COLO668 (cell line): ENCODE results near the gene ELP1.

Source experiments
- DNase-seq: peaks from one replicate; lab custom pipeline; 2025; ENCODE audit not compliant: unreplicated experiment; lab: John Stamatoyannopoulos, UW

Gene ELP1

DNA sequence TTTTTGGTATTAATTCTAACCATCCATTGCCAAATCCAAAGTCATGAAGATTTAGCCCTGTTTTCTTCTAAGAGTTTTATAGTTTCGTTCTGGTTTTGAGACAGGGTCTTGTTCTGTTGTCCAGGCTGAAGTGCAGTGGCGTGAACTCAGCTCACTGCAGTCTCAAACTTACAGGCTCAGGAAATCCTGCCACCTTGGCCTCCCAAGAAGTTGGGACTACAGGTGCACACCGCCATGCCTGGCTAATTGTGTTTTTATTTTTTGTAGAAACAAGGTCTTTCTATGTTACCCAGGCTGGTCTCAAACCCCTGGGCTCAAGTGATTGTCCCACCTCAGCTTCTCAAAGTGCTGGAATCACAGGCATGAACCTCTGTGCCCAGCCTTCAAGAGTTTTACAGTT, 50.8 kb downstream of the ELP1 start:
- no peak for DNase-seq

DNA sequence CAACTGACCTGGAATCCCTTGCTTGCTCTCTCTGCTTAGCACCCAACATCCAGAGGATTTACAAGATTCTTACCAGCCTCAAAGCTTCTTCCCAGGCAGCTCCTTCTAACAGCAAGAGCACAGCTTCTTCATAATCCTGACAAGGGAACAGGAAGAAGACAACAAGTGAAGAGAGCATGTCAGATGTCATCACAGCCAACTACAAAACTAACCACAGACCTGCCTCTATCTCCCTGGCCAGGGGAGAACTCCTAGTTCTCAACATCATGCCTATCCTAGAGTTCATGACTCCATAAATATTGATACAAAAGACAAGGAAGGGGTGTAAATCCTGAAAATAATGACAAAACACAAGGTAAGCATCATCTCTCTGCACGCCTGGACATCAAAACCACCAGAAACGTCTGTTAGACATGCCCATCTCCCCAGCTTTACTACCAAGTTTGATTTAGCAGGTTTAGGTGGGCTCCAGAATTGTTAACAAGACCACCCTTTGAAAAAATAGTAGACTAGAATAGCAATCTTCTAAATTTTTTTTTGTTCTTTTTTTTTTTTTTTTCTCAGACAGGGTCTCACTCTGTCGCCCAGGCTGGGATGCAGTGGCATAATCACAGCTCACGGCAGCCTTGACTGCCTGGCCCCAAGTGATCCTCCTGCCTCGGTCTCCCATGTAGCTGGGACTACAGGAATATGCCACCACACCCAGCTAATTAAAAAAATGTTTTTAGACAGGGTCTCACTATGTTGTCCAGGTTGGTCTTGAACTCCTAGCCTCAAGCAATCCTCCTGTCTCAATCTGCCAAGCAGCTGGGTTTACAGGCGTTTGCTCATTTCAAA, 51.7 kb downstream of the ELP1 start:
- DNase-seq: no peak

DNA sequence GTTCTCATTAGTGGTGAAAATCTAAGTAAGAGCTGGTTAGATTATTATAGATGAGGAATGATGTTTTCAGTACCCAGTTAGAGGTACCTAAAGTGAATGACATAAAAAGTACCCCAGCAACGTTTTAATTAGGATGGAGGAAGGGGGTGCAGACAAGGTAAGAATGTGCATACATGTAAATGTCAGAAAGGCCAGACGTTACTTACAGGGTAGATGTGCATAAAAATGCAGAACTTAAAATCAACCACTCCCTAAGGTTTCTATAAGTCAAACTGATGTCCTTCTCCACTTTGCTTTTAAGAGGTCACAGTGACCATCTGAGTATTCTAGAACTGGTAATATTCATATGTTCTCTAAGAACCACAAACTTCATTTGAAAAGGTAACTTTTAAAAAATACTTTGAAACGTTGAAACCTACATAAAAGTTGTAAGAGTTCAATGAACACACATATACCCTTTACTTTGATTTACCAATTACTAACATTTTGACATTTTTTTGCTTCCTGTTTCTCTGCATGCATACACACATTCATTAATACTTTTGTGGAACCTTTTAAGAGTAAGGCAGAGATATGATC, 53.1 kb downstream of the ELP1 start:
- no peak for DNase-seq

DNA sequence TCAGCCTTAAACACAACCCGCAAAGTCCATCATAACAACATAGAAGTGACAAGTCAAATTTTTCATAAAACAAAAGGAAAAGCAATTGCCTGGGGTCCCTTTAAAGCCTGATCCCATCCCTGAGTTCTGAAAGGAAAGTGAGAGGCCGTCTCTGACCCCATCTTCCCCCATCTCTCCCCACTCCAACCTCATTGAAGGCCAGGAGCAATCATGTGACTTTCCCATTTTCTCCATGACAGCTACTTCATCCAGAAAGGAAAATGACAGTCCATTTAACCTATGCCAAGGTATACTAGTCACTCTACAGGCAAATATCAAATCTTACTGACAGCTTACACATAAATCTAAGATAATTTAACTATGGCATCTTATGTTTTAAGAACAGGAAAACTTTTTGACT, 56.4 kb downstream of the ELP1 start:
- DNase-seq: no peak

DNA sequence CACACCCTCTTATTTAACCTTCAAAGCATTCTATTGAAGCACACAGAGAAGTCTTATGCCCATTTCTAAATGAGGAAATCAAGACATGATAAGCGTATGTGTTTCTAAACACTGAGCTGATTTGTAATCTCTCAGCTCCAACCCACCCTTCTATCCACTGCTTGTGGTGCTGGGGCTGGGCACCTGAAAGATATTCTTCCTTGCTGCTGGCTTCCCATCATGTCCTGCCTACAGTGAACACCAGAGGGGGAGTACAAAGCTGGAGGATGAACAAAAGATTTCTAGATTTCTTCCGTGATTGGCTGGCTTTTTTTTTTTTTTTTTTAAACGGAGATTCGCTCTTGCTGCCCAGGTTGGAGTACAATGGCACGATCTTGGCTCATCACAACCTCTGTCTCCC, 57.5 kb downstream of the ELP1 start:
- DNase-seq: no peak

DNA sequence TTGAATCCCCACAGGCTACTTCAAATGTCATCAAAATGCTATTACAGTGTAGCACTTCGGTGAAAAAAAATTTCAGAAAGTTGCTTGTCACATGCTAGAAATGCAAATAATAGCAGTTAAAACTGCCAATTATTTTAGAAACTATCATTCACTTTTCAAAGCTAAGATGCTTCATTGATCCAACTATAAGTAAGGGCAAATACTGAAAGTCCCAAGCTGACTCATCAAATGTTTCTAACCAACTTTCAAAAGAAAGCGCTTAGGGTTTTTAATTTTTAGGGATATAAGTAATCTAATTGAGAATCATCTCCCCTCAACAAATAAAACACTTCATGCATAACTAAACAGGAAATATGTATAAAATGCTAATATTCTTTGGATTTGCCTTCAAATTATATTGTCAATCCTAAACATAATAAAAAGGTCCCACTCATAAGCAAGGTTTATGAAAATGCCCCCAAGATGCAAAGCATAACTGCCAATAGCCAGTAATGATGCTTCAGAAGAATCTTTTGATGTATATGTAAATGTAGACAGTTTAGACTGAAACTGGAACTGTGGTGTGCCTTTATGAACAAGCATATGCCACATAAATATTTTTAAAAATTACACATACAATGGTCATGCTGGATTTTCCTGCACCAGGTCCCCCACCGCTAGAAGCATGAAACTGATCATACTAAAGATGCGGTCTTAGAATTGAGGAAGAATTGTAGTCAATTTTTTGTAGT, 59.7 kb downstream of the ELP1 start:
- DNase-seq: no peak

DNA sequence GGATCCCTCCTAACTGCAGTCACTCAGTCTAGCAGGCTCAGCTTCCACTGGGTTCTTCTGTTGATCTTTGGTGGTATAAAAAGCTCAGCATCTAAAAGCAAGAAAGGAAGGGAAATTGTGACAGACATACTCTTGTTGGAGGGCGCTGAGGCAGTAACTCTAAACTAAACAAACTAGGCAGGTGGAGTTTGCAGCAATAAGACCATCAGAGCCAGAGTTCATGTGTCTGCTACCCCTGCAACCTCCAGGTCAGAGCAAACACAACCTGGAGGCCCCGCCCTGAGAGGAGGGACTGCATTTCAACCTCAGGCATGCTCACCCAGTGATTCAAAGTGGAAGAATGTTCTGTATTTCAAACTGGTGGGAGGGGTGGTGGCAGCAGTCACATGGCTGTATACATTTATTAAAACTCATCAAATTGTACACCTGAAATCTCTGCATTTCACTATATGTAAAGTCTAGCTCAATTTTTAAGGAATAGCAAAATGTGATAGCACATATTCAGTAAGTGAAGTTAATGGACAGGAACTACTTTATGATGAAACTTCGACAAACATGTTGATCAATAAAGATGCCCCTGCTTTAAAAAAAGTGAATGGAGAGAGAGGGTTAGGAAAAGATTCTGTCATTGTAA, 64.7 kb downstream of the ELP1 start:
- DNase-seq: no peak

DNA sequence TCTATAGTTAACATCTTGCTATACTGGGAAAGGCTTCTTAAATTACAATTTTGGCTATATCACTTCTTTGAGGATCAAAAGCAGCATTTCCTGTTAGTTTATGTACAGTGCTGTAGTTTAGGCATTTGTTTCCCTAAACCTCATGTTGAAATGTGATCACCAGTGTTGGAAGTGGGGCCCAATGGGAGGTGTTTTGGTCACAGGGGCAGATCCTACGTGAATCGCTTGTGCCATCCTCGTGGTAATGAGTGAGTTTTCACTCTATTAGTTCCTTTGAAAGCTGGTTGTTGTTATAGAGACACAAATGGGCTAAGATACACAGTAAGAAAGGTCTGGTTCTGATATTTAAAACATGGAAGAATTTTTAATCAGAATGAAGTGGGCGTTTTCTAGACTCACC, 66.1 kb downstream of the ELP1 start:
- DNase-seq: no peak

DNA sequence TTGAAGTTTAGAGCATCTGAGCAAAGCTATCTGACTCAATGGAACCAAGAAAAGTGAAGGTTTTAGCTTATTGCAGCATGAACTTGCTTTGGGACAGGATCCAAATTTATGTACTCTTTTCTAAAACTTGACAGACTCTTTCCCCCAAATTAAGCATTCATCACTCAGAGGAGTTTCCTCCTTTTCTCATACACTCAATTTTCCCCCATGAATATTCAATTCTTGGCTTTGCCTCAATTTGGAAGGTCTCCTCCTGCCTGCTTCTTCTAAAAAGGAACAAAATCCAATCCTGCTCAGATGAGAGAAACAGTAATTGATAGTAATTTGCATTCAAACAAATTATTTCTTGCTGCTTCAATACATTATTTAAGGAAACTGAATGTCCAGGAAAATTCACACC, 66.8 kb downstream of the ELP1 start:
- no peak for DNase-seq

DNA sequence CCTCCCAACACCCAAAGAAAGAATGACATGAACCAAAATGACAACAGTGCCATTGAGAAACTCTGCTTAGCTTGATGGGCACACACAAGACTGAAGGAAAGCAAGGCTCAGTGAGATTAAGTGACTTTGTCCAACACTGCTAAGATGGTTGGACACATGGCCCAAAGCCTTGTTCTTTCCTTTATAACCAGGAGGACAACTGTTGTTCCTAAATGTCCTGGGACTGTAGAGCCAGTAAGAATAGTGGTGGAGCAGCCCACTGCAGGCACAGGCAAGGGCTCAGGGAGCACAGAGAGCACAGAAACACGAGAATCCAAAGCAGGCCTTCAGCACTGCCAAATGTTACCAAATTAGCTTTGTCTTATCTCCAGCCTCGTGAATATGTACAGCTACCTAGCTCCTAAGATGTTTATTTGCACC, 67.9 kb downstream of the ELP1 start:
- no peak for DNase-seq

DNA sequence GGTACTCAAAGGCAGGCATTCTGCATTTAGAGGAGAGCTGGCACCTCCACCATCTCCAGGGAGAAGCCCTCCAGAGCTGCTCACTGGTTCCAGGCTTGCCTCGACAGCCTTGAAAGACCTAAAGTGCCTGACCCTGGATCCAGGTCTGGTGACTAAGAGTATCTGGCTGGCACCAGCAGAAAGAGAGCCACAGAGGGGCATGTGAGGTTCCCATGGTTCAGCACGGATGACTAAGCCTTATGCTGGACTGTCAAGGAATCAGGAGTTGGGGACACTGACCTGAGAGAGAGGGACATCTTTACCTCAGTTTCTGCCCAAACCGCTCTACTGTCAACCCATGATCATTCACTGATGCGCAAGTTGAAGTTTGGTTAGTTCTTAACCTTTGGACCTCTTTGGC, 68.9 kb downstream of the ELP1 start:
- no peak for DNase-seq

DNA sequence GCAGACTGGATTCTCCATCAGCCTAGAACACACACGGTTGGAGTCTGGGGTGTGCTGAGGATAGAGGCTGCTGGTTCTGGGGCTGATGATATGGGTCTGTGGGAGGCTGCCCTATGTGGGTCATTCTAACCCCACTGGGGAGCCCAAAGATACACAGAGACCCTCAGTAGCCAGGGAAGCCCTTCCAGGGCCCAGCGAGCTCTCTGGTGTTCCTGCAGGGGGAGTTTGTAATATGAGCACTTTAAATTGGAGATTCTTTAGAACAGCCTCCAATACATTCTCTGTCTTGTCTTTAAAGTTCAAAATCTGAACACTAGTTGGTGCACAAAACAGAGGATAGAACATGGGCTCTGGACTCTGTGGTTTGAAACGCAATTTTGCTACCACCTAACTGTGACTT, 69.5 kb downstream of the ELP1 start:
- no peak for DNase-seq

DNA sequence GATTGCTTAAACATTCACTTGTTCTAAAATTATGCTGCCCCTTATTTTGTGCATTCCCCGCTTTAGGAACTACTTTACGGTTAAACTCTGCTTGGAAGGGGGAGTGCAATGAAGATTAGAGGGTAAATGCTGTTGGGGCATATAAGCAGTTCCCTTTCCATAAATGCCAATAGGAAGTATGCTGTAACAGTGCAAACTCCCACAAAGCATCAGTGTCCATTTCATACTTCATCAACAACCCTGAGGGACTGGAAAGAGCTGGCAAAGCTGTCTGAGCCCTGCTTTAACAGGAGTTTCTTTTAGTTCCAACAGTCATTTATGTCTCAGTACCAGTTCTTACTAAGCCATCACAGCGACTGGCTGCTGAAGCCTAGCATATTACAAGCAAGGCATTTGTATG, 70.0 kb downstream of the ELP1 start:
- DNase-seq: no peak

DNA sequence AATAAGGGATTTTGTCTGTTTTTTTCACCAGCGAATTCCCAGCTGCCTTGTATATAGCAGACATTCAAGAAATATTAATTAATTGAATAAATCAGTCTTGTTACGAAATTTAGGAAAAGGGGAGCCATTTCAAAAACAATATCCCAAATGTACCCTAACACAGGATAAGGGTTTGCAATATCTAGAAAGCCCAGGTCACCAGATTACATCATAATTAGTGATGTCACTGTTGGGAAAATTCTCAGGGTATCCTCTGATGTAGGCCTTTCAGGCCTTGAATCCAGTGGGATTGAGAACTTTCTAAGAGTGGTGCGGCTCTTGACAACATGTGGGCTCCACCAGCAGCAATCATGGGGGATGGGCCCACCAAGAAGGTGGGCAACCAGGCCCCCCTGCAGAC, 71.9 kb downstream of the ELP1 start, which contains the start of gene ACTL7A:
Gene ACTL7A (plus strand): TSS at position 270 of the 400 bp plus-strand sequence. CDS start 57 bp downstream, at position 327.
- DNase-seq: no peak

DNA sequence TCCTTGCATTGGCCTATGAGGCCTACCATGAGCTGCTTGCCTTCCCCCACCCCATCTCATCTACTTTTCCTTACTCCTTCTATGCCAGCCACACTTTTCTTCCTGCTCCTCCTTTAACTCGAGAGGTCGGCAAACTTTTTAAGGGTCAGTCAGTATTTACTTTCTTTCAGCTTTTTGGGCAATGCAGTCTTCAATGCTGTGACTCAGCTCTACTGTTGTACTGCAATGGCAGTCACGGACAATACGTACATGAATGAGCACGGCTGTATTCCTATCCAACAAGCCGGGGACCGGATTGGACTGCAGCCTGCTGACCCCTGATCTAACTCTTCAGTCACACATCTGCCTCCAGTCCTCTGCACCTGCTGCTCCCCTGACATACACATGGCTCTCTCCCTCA, 72.5 kb downstream of the ELP1 start:
- no peak for DNase-seq

DNA sequence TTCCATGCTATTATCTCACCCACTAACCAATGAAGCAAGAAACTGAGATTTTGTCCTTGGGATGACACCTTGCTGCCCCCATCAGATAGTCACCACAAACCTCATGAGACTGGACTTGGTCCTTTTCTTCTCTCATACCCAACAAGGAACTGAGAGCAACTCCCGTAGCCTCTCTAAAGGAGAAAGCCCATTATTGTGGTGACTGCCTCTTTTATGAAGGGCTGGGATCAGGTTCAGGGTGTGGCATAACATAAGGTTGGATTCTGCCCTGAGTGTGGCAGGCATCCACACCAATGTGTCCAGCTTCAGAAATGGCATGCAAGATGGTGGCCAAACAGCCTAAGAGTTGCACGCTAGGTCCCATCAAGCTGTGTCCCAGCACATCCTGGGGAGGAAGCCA, 73.2 kb downstream of the ELP1 start:
- DNase-seq: no peak

DNA sequence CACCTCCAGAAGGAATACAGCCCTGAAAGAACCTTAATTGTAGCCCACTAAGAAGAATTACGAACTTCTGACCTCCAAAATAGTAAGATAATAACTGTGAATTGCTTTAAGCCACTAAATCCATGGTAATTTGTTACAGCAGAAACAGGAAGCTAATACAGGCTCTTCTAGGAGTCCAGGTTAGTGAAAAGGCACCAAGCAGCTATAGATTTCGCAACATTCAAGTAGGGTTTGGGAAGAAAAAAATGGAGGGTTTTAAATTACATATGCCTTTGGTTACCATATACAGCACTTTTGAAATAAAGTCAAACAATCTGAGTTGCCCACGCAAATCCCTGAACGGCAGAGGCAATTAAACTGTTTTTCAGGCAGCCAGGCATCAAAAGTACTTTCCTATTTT, 73.6 kb downstream of the ELP1 start:
- DNase-seq: no peak

DNA sequence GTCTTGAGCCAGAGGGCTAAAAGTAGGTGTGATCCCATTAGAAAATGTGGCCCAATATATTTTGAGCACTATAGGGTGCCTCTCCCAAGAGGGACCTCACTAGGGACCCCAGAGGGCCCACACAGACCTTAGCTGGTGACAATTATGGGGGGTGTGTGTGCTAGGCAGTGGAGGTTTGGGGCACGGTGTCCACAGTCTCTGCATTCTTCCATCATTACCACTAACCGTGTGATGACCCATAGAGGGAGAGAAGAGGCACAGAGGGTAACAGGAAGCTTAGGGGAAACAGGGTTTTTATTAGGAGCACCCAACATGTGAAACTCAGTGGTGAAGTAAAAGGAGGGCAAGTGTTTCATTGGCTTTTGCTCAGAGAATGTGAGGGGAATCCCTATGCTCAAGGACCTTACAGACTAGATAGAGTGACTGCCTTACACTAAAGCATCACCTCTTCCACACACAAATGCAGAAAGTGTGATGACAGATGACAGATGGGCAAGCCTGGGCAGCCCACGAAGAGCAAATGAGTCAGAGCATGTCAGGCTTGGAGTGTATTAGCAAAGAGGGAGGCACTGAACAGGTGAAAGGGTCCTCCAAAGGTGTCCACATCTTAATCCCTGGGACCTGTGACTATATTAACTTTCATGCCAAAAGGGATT, 74.3 kb downstream of the ELP1 start:
- peak; percentile 16 for DNase-seq

DNA sequence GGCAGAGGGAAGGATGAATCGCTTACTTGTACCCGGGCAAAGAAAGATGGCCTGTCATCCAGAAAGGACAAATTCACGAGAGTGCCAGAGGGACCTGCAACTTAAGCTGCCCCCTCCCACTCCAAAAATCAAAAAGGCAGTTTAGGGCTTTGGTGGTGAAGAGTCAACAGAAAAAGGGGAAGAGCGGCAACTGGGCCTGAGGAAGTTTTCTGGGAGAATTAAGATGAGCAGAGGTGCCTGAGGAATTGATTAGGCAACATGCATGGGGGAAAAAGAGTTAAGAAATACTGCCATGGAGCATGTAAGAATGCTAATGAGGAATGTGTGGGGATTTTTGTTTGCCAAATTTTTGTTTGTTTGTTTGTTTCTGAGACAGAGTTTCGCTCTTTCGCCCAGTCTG, 76.4 kb downstream of the ELP1 start:
- DNase-seq: no peak

DNA sequence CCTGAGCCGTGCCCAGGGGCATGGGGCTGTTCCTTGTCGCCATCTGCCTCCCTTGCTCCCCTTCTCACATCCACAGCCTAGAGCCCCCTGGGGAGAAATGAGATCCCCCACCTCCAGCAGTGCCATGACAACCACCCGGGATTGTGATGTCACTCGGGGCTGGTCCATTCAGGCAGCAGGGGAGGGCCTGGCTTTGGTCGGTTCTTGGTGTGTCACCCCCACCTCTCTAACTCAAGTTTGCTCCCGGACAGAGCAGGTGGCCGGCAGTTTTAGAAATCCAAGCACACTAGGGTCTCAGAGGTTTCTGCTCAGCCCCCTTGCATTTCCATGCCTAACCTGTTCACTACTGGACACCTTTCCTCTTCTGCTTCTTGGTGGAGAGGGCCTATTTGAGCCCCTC, 78.0 kb downstream of the ELP1 start, which contains the start of gene ACTL7B:
Gene ACTL7B (minus strand): TSS at position 99 of the 400 bp plus-strand sequence. CDS start 56 bp downstream, at position 43.
- DNase-seq: no peak

DNA sequence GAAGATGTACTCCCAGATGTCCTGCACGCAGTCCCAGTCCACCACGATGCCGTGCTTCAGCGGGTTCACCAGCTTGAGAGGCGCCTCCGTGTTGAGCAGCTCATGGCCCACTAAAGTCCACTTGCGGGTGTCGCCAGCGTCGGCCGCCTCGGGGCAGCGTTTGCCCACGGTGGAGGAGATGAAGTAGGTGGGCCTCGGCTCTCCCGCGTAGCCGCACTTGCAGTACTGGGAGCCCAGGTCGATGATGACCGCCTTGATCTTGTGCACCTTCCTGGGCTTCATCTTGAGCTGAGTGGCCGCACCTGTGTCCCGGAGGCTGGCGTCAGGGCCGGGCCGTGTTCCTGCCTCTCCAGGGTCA, 78.4 kb downstream of the ELP1 start:
- DNase-seq: no peak
